Stimulated activated CD4-positive, alpha-beta T cell treated with anti-CD3 and anti-CD28 coated beads, Interleukin-12 subunit alpha, Interleukin-12 subunit beta, amount 100 ng/mL, for 24 hours (primary cell): ENCODE results near the gene UBASH3A.

ENCODE experiments used
- DNase-seq, 2 experiments: peaks; one replicate each; pipeline ENCODE4 v3.0.0-alpha.2; 2020; ENCODE audit warnings: low read depth in 2 of 2

UBASH3A gene

GRCh38 chr21:42491328-42491727 lies 87.6 kb downstream of the UBASH3A start:
- DNase-seq, result no peak

GRCh38 chr21:42492201-42492600 lies 88.5 kb downstream of the UBASH3A start:
- DNase-seq, result no peak

- no peak for DNase-seq
These were observed 89.7 kb downstream of the UBASH3A start for GRCh38 chr21:42493109-42494060.

GRCh38 chr21:42495027-42495426 lies 91.3 kb downstream of the UBASH3A start:
- DNase-seq, result no peak

- no peak for DNase-seq
These were observed 92.0 kb downstream of the UBASH3A start for GRCh38 chr21:42495765-42496119.

- DNase-seq, result peak; percentile 98 to 99
These were observed 92.6 kb downstream of the UBASH3A start, which contains the start of gene RSPH1 for GRCh38 chr21:42496120-42496838. Gene RSPH1 (minus strand): TSS chr21:42496224. CDS start chr21:42496186, 38 bp downstream.

- no peak for DNase-seq
These were observed 93.1 kb downstream of the UBASH3A start for GRCh38 chr21:42496839-42497202.
